Measurements from ENCODE around the gene PRDM15. TPM values are rescaled to one million over a fixed set of nuclear protein-coding genes. Genes with fewer than 3 reads are reported as not detected.

Gene PRDM15
- total RNA-seq, 1 experiment from 2014 or later = 11.2 TPM

DNA sequence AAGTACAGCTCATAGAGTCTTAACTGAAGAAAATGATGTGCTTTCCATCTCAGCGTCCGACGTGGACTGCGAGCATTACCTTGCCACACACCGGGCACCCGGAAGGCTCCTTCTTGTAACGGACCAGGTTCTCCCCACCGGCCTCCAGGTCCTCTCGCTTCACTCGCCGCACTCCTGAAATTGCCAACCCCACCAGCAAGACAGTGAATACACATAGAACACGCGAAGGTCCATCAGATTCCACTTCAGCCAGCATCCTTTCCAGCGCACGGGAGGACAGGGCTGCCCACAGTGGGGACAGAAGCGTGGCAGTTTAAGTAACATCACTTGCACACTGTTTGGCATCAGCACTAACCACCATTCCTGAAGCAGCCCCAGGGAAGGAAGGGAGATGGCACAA lies 53.3 kb downstream of the PRDM15 start:
- DNase-seq (ENCODE audit: low read depth, low spot score) (no peak), ATAC-seq (no peak)
- Histone ChIP-seq H3K27ac (ENCODE audit: low read length) (no peak overlapping the region), H3K4me3 (ENCODE audit: low read depth in 2 of 2, low read length in 2 of 2) (no peak overlapping the region), H3K9me3 (ENCODE audit: control insufficient read depth, insufficient read depth, low read depth, low read length) (no peaks in the 10 kb centered on the region), H3K36me3 (ENCODE audit: control insufficient read depth, insufficient read depth, low read length) (no peaks in the 10 kb centered on the region), H3K27me3 (ENCODE audit: control insufficient read depth, insufficient read depth, low read length) (no peaks in the 10 kb centered on the region), H3K4me1 (ENCODE audit: control insufficient read depth, insufficient read depth, low read length) (no peaks in the 10 kb centered on the region)
- no TSS peak for BruUV-seq (replicated peaks)
- ChIA-PET CTCF (no interaction called here), POLR2A (no interaction called here)
- TF ChIP-seq, protein P1, sequence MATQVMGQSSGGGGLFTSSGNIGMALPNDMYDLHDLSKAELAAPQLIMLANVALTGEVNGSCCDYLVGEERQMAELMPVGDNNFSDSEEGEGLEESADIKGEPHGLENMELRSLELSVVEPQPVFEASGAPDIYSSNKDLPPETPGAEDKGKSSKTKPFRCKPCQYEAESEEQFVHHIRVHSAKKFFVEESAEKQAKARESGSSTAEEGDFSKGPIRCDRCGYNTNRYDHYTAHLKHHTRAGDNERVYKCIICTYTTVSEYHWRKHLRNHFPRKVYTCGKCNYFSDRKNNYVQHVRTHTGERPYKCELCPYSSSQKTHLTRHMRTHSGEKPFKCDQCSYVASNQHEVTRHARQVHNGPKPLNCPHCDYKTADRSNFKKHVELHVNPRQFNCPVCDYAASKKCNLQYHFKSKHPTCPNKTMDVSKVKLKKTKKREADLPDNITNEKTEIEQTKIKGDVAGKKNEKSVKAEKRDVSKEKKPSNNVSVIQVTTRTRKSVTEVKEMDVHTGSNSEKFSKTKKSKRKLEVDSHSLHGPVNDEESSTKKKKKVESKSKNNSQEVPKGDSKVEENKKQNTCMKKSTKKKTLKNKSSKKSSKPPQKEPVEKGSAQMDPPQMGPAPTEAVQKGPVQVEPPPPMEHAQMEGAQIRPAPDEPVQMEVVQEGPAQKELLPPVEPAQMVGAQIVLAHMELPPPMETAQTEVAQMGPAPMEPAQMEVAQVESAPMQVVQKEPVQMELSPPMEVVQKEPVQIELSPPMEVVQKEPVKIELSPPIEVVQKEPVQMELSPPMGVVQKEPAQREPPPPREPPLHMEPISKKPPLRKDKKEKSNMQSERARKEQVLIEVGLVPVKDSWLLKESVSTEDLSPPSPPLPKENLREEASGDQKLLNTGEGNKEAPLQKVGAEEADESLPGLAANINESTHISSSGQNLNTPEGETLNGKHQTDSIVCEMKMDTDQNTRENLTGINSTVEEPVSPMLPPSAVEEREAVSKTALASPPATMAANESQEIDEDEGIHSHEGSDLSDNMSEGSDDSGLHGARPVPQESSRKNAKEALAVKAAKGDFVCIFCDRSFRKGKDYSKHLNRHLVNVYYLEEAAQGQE (IDR thresholded peaks at IDR 0.05; ENCODE audit: insufficient read depth in 1 of 2, low read depth in 2 of 2, low read length in 1 of 2) = no peak
- no peak for TF ChIP-seq SIN3A (IDR thresholded peaks at IDR 0.05; ENCODE audit: borderline replicate concordance, insufficient read depth, low read depth, low read length)
- TF ChIP-seq TCF7L2 (IDR thresholded peaks at IDR 0.05; ENCODE audit: low read depth, low read length) = no peak
- no peak for TF ChIP-seq CTCF (IDR thresholded peaks at IDR 0.05)
- intact Hi-C loops (cut with micrococcal nuclease; ENCODE audit: unreplicated experiment) = no loop called here
- in situ Hi-C loops (cut with HindIII; ENCODE audit: low pct_unique_long_range_greater_than_20kb, low sequenced_read_pairs) = no loop called here

GRCh38 chr21:41825216-41825615 lies 53.9 kb downstream of the PRDM15 start:
- ATAC-seq (no peak), DNase-seq (ENCODE audit: low read depth, low spot score) (no peak)
- no peak overlapping the region for H3K4me3 ChIP-seq (ENCODE audit: low read depth in 2 of 2, low read length in 2 of 2)
- no TSS peak for BruUV-seq (replicated peaks)
- TF ChIP-seq SIN3A (IDR thresholded peaks at IDR 0.05; ENCODE audit: borderline replicate concordance, insufficient read depth, low read depth, low read length) (no peak), CTCF (IDR thresholded peaks at IDR 0.05) (no peak), POLR2AphosphoS5 (IDR thresholded peaks at IDR 0.05; ENCODE audit: low read depth, low read length) (no peak), TCF7L2 (IDR thresholded peaks at IDR 0.05; ENCODE audit: low read depth, low read length) (no peak)
- TF ChIP-seq, protein P1 (IDR thresholded peaks at IDR 0.05; ENCODE audit: insufficient read depth in 1 of 2, low read depth in 2 of 2, low read length in 1 of 2) = no peak
- POLR2A ChIA-PET = no interaction called here
- no peaks in the 10 kb centered on the region for H3K27me3 ChIP-seq (ENCODE audit: control insufficient read depth, insufficient read depth, low read length)
- no peaks in the 10 kb centered on the region for H3K4me1 ChIP-seq (ENCODE audit: control insufficient read depth, insufficient read depth, low read length)
- H3K27ac ChIP-seq (ENCODE audit: low read length) = no peak overlapping the region
- intact Hi-C loops (cut with micrococcal nuclease; ENCODE audit: unreplicated experiment) = no loop called here
- no peaks in the 10 kb centered on the region for H3K9me3 ChIP-seq (ENCODE audit: control insufficient read depth, insufficient read depth, low read depth, low read length)
- CTCF ChIA-PET = no interaction called here
- H3K36me3 ChIP-seq (ENCODE audit: control insufficient read depth, insufficient read depth, low read length) = no peaks in the 10 kb centered on the region
- in situ Hi-C loops (cut with HindIII; ENCODE audit: low pct_unique_long_range_greater_than_20kb, low sequenced_read_pairs) = no loop called here
